HL-60/S4 (cell line): ENCODE results near the gene FMN1.
"Not testable (repeated sequence)": the region's sequence is repeated elsewhere in the genome, so short reads cannot be mapped to it uniquely, and the experiment has no call there.

Experiments
- in situ Hi-C: fragments of 300-500 bp; cut with MboI; formaldehyde crosslinking; loops from 2 replicates; pipeline ENCODE4 v1.14.3; 2022; ENCODE audit warnings: low sequenced_read_pairs

FMN1 gene

DNA sequence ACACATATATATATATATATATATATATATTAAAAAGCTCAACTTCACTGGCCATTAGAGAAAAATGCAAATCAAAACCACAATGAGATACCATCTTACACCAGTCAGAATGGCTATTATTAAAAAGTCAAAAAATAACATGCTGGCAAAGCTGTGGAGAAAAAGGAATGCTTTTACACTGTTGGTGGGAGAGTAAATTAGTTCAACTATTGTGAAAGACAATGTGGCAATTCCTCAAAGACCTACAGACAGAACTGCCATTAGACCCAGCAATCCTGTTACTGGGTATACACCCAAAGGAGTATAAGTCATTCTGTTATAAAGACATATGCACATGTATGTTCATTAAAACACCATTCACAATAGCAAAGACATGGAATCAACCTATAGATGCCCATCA is 244.5 kb downstream of the FMN1 start:
- in situ Hi-C loops: not testable (repeated sequence)

DNA sequence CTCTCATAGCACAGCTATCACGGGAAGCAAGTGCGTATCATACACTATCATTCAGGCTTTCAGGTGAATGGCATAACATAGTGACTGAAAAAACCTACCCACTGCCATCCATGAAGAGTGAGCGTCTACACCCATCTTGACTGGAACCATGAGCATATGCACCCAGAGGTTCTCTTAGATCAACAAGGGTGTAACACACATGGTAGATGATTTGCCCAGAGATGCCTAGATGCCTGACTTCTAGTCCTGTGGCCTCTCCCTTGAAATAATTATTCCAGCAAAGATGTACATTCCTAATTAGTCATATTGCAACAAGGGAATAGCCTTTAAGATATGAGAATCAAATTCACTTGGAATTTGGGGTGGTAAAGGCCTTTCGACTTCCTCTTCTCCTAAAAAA is 248.3 kb downstream of the FMN1 start:
- in situ Hi-C loops: no loop called here

DNA sequence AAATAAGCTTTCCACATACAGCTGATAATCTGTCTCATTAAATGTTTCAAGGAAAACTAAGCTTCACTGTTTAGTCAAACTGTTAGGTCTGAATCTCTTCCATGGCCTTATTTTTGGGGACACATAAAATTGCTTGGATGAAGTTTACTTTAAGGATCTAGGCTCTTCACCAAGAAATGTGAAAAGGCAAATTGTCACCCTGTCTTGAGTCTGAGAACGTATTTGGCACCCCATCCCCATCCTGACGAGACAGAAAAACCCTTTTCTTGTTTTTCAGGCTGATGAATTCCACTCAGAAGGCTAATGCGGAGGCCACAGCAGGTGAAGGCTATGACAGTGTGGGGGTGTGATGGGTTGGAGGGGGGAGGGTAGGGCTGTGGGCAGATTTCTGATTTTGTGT is 250.1 kb downstream of the FMN1 start:
- in situ Hi-C loops: no loop called here

DNA sequence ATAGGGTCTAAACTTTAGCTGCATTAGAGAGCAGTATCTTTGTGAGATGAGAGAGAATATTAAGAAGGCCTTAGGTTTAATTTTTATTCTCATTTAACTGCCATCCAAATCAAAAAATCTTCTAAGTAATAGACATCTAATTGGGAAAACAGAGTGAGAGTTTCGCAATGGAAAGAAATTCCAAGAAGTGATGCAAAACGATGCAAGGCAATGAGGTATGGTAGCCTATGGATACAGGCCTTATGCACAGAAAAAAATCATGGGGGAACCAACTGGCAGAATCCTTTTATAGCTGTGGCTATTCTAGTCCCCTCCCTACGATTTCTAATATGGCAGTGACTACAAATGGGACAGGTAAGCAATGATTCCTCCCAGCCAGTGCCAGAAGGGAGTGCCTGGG is 250.8 kb downstream of the FMN1 start:
- in situ Hi-C loops: no loop called here

DNA sequence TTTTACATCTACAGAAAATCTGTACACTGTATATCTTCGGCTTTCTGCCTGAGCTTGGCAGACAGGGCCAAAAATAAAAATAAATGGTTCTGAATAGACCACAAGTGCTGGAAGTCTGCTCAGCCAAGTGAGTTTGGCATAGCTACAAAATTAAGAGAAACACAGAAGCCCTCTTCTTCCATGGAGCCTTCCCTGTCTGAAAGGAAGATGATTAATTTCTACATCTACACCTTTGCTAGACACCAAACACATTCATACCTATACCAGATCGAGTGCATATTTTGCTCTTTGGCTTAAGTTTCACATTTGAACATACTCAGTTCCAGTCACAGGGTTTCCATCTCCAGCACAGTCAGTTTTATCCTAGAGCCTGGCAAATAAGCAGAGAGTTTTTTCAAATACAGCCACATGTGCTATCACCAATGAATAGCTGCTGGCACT is 252.1 kb downstream of the FMN1 start:
- in situ Hi-C loops: no loop called here

DNA sequence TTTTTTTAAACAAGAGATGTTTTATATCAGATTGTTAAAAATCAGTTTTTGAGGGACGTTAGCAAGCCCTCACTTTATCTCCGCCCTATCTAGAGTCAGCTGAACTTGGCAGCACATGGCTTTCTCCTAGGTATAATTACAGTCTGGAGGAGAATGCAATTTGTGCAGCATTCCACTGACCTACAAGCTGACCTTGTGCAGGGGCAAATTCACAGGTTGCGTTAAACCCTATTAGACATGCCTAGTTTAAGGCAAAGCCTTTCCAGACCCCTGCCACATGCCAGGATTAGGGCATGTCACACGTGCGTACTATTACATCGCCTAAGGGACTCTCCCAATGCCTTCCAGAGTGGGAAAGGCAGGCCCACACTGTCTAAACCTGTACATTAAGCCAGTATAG is 252.7 kb downstream of the FMN1 start:
- in situ Hi-C loops: no loop called here

DNA sequence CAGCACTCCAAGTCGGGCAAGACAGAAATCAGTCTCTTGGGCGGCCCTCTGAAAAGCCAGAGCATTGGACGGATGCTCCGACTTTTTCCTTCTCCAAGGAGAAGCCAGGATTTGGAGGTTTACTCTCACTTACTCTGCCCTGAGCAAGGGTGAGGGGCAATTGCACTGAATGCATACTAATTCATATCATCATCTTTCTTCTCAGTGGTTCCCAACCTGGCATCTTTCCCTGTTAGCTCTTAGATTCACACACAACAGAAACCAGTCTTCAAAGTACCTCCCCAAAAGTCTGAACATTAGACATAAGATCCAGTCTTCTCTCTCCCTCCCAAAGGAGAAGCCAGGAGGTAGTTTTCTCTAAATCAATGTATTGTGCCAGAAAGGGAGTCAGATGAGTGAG is 257.5 kb downstream of the FMN1 start:
- in situ Hi-C loops: no loop called here

DNA sequence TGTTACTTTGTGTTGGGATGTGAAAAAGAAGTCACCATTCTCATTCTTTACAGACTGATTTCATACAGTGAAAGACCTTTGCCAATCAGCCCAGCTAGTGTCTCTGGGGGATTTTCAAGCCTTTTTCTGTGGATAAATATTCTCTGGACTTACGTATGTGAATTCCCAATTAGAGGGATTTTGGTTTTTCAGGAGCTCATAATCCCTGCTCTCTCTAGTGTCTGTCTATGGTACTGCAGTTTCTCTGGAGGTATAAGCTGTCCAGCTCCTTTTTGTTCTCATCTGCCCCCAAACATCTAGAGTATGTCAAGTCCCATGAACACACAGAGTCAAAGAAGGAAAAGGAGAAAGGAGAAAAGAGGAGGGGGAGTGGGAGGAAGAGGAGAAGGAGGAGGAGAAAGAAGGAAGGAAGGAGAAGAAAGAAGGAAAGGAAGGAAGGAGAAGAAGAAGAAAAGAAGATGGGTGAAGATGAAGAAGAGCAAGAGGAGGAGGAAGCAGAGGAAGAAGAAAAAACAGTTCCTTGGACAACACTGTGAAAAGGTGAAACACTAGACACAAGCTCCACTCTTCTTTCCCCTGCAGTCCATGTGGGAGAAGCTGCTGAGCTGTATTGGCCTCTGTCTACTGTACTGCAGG is 258.1 kb downstream of the FMN1 start:
- in situ Hi-C loops: no loop called here

DNA sequence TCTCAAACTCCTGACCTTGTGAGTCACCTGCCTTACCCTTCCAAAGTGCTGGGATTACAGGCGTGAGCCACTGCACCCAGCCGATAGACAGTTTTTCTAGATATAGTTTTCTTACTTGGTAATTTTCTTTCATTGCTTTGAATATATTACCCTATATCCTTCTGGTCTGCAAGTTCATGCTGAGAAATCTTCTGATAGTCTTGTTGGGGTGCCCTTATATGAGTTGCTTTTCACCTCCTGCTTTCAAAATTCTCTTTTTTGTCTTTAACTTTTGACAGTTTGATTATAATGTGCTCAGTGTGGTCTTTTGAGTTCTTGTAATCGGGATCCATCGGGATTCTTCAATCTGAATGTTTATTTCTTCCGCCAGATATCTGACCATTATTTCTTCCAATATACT is 259.4 kb downstream of the FMN1 start:
- in situ Hi-C loops: no loop called here

DNA sequence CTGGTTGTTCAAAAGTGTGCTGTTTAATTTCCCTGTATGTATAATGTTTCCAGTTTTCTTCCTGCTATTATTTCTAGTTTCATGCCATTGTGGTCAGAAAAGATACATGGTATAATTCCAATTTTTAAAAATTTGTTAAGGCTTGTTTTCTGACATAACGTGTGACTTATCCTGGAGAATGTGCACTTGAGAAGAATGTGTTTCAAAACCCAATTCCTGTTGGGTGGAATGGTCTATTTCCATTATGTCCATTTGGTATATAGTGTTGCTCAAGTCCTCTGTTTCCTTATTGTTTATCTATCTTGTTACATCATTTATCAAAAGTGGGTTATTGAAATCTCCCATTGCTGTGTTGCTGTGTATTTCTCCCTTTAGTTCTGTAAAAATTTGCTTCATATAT is 261.3 kb downstream of the FMN1 start:
- in situ Hi-C loops: no loop called here

DNA sequence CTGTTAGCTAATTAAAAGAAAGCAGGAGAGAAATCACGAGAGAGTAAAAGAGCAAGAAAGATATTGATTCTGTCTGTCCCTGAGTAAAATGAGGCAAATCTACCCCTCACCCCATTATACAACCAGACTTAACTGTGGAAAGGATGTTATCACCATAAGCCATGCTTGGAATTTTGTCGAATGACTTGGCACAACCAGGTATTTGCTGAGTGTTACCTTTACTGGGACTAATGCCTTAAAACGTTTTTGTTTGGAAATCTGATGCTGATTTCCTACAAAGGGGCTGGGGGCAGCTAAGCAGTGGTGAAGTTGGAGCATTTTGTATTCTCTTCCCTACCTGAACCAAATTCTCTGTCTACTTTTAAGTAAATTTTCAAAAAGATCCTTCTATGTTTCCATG is 265.6 kb downstream of the FMN1 start:
- in situ Hi-C loops: no loop called here

DNA sequence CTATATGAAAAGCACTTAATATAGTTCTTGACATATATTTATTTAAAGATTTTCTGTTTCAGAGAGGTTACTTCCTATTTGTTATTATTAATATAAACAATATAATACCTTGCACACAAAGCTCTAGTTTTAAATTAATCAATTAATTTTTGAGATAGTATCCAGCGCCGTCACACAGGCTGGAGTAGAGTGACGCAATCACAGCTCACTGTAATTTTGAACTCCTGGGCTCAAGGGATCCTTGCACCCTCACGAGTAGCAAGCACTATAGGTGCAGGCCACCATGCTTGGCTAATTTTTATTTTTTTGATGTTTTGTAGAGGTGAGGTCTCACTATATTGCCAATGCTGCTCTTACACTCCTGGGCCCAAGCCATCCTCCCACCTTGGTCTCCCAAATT is 267.4 kb downstream of the FMN1 start:
- in situ Hi-C loops: no loop called here

DNA sequence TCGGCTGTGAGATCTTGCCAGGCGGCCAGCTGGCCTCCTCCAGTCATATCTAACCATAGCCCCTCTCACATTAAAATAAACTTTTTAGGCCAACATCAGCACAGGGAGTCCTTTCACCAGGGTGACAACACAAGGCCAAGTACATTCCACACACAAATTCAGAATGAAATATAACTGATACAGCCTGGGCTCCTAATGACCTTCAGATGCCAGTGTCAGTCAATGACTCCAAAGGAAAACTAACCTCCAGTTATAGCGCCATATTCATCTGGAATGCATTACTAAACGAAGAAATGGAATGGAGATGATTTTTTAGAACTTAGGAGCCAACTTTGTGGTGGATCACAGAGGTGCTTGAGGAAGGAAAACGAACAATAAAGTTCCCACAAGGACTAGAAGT is 271.3 kb downstream of the FMN1 start:
- in situ Hi-C loops: no loop called here

DNA sequence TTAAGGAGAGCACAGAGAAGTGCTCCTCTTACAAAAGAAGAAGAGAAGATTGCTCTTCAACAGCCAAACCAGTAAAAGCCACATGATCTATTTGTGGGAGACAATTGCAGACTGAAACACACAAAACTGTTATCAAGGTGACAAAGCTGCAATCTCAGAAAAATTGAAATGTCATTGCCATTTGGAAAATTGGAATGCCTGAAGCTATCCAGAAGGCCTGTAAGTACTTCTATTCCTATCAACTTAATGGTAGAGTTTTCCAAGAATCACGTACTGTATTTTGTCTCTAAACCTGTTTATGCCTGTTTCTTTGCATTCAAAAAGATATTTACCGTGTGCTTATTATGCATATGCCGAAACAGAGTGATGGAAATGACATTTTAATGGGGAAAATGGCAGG is 272.0 kb downstream of the FMN1 start:
- in situ Hi-C loops: no loop called here

DNA sequence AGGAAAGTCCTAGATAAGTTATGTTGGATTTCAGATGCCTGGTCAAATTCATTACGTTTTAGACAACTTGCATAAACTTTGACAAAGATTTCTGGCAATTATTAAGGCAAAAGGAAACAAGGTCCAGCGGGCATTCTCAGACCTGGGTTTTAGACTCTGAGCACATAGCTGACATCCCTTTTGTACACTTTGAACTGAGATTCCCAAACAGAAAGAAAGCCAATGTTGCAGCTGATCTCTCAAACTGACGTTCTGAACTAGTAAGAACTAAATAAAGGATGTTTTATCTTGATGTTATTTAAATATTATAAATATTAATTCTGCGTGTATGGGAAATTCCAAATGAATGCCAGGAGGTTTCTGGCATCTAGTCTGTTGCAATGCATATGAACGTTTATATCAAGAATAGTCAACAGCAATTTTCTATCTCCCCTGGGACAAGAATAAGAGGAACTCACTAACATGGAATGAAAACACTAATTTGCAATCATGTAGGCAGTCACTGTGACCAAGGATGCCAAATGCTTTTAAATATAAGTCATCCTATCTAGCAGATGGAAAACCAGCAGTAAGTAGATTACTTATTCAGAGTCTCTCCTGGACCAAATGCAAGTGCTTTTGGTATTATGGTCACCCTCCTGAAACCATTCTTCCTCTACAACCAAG is 274.6 kb downstream of the FMN1 start:
- in situ Hi-C loops: no loop called here

DNA sequence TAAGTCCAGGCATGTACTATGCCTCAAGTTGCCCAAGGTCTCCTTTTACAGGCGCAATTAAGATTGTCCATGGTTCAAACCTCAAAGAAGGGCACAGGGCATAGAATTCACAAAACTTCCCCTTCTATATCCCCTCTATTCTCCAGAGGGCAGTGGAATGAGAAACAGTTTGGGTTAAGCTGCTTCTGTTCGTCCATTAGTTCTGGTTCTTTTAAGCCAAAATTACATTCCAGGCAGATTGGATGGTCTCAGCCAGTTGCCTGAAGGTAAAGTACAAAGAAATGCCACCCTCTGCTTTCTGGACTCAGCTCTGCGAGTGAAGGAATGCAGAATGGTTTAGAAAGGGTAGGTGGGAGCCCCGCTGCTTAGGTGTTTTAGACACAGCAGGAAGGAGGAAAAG is 276.0 kb downstream of the FMN1 start:
- in situ Hi-C loops: no loop called here

DNA sequence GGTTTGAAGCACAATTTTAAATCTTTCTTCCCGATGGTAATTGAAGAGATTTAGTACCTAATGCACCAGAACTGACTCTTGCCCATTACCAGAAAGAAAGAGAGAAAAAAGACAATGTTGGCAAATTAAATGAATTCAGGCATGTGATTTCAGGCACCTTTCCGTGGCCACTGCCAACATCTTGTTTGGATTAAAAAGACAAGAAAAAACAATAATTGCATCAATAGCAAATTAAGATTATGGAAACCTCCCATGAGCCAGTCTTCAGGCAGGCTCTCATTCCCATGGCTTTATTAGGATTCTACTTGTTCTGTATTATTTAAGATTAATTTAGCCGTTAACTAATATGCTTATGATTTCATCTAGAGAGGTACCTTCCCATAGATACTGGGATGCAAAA is 283.7 kb downstream of the FMN1 start:
- in situ Hi-C loops: no loop called here

DNA sequence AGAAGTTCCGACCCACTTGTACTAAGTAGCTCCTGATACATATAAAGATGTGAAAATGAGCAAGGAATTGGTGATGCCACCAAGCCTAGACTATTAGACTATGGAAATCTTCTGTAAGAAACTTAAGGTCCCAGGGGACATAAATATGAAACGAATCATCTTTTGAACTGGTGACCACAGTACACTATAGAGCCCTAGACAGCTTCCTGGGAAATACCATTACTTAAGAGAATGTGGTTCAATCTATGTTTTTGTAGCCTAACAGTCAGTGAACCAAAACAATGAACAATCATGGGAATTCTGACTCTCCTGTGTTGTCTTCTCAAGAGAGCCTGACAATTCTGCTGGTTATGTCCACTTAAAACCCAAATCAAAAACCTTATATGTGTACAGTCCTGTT is 285.1 kb downstream of the FMN1 start:
- in situ Hi-C loops: no loop called here

DNA sequence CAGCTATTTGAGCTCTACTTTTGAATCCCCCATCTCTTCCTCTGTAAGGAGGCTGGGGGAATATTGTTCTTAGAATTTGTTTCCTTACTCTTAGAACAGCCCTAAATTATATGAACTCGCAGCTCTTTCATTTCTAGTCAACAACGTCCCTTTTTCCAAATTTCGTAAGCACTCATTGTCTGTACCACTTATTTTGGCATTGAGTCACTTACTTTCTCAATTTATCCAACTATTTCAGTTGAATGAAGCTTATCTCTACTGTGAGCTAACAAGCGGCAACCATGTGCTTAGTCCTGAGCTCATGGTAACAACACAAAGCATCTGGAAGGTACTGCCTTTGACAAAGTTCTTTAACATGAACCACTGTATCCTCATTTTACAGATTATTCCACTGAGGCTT is 285.6 kb downstream of the FMN1 start:
- in situ Hi-C loops: no loop called here

DNA sequence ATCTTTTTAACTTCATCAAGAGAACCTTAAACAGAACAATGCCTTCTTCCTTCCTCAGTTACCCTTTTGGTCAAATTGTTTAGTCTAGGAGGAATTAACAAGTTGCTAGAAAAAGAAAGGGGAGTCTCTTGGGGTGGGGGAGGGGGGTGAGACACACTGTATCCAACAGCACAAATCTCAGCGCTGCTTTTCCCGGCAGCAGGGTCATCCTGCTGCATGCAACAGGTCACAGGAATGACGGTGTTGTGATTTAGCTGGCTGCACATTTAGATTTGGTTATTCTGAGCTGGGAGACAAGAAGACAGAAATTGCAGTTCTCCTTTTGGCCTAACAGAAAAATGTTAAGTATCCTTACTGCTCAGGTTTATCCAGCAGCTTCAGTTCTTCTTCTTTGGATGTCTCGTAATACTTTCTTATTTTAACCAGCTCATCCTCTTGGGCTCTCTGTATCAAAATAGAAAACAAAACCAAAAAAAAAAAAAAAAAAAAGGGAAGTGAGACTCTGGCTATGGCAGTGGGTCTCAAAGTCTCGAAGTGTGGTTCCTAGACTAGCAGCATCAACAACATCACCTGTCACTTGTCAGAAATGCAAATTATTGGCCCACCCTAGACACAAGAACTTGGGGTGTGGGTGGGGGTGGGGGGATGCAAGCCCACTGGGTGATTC is 286.2 kb downstream of the FMN1 start:
- in situ Hi-C loops: no loop called here

DNA sequence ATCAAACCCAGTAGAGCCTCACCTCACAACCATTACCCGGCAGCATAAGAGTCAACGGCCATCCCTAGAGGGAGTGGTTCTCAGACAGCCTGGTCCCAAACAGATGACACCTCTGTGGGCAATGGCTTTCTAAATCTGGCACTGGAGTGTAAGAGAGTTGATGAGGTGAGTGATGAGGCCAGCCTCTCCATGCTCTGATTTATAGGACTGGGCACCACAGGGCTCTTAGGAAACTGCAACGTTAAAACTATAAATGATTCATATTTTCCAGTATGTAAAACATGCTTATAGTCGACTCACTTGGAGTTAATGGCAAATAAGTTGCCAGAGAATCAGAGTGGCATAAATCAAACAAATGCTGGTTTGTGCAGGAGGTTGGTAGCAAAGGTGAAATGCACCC is 289.0 kb downstream of the FMN1 start:
- in situ Hi-C loops: no loop called here

DNA sequence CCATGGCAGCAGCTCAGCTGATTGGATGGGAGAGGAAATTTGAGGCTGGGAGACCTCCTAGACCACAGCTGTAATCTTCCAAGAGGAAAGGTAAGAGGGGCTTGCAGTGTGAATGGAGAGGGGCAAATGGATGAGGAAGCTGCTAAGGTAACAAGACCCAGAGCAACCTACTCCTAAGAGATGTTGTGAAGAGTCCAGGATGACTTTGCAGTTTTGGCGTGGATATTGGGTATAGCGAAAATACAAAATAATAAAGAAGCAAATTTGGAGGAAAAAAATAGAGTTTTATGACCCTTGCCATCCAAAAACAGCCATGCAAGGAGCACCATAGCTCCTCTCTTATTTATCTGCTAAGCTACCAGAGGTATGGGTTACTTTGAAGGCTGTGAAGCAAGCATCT is 290.1 kb downstream of the FMN1 start:
- in situ Hi-C loops: no loop called here
